RPMI7951 (cell line): ENCODE data around the gene IL17RC. TPM values are rescaled to one million over a fixed set of nuclear protein-coding genes. Genes with fewer than 3 reads are reported as not detected.
A peak's percentile ranks its signal among the peaks of the same experiment; 100 is the strongest.
"Not testable (repeated sequence)": the region's sequence is repeated elsewhere in the genome, so short reads cannot be mapped to it uniquely, and the experiment has no call there.

ENCODE experiments used
- DNase-seq: peaks from one replicate; pipeline ENCODE4 v3.0.0-alpha.2; 2012; ENCODE audit warnings: low read depth
- total RNA-seq: library from RNA; depleted of rRNA; stranded (reverse); fragments of >200 nt; shearing (Covaris generic); gene quantifications from 2 replicates; pipeline ENCODE4 v1.2.3, GENCODE V29; 2014

IL17RC gene
- total RNA-seq, 1 experiment from 2014 or later, result 23.2 TPM

GRCh38 chr3:9891072-9891622 is 25.8 kb upstream of the IL17RC start:
- DNase-seq, result no peak

GRCh38 chr3:9893739-9894138 is 23.2 kb upstream of the IL17RC start:
- no peak for DNase-seq

GRCh38 chr3:9895715-9896114 is 21.2 kb upstream of the IL17RC start:
- DNase-seq, result not testable (repeated sequence)

DNA sequence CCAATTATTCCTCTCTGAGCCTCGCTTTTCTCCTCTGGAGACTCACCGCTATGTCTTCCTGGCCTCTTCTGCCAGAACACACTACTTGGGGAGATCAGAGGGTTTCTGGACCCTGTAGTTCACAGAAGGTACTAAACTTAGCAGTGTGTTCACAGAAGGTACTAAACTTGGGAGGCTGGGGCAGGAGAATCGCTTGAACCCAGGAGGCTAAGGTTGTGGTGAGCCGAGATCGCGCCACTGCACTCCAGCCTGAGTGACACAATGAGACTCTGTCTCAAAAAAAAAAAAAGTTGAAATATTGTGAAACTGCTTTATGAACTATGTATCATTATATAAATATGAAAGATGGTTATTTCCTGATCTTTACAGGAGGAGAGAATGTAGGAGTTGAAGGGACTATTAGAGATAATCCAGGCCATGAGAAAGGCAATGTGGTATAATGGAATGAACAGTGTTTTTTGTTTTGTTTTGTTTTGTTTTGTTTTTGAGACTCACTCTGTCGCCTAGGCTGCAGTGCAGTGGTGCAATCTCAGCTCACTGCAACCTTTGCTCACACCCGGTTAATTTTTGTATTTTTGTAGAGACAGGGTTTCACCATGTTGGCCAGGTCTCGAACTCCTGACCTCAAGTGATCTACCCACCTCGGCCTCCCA is 20.0 kb upstream of the IL17RC start:
- not testable (repeated sequence) for DNase-seq

DNA sequence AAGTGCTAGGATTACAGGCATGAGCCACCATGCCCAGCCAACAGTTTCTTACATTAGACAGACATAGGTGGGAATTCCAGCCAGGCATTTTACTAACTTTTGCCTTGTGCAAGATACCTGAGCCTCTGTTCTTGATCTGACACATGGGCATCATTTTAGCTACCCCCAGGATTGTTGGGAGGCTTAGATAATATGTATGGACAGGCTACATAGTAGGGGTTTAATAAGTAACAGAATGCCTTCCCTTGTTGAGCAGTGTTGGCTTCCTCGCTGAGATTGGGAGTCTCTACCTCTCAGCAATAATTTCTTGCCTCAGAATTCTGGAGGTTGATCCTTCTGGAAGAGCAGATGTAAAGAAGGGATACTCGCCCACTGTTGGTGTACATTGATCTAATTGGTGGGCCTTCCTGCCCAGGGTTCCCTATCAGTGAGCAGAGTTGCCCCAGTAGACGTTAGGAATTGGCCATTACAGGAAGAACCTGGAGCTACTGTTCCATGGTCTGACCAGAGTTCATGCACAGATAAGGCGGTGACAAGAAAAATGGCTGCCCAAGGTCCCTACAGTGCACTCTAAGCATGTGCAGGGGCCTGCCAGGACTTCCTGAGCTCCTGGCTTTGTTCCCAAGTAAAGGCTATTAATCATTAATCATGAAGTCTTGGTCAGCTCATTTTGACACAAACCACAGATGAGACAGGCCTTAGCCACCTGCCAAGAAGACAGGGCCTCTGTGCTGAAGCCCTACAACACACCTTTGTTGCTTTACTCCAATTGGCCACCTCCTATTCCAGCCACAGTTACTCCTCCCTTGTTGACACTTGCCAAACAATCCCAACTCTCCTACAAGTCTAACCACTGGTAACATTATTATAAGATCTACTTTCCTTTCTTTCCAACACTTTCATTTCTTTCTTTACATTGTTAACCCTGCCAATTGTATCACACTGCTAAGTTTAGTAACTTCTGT is 19.2 kb upstream of the IL17RC start:
- peak; percentile 31 for DNase-seq

DNA sequence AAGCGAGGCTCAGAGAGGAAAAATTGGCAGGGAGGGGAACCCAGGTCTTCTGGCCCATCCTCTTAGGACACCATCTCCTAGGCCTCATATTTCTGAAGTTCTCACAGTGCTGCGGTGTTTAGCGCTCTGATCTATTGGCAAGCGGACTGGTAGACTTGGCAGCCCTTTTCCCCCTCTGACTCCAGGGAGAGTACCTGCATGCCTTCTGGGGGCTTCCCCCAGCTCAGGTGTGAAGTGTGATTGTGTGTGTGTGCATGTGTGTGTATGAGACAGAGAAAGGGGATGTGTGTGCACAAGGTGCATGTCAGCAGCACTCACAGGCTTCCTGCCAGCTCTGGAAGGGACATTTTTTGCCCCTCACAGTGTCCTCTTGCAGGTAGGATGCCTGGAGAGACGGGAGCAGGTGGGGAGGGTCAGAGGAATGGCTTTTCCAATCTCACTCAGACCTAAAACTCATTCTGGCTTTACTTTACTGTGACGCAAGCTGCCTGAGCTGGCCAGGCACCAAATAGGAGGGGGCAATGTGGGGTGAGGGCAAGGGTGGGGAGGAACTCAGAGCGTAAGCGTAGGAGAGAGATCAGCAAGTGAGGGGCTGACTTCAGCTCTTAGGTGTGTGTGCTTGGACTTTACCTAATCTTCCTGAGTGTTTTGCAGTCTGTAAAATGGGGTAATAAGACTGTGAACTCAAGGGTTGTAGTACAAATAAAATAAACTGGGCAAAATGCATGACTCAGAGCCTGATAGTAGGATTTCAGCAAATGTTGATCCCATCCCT is 18.2 kb upstream of the IL17RC start:
- no peak for DNase-seq

DNA sequence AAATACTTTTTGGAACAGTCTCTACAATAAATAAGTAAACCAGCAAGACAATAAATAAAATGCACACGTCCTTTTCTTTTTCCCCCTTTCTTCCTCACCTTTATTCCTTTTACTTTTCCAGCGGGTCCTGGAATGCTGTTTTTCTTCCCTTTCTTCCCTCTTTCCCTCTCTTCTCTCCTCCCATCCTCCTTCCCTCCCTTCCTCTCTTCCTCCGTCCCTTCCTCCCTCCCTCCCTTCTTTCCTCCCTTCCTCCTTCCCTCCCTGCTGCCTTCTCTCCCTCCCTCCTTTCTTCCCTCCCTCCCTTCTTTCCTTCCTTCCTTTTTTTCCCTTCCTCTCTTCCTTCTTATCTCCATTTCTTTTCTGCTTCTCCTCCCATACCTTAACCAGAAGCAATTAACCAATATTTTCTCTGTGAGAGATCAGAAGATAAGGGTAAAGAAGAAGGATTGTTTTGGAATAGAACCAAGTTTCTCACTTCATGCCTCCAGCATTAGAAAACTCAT is 17.6 kb upstream of the IL17RC start:
- DNase-seq, result no peak

DNA sequence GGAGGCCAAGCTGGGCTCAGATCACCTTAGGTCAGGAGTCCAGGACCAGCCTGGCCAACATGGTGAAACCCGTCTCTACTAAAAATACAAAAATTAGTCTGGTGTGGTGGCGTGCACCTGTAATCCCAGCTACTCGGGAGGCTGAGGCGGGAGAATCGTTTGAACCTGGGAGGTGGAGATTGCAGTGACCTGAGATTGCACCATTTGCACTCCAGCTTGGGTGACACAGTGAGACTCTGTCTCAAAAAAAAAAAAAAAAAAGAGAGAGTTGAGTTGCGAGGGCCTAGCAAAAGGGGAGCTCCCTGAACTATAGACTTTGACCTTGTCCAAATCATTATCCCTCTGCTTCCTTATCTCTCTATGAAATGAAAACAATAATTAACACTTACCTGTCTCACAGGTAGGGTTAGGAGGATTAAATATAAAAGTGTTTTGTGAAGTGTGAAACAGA is 15.9 kb upstream of the IL17RC start:
- not testable (repeated sequence) for DNase-seq

GRCh38 chr3:9901967-9902366 is 14.9 kb upstream of the IL17RC start:
- DNase-seq, result no peak

DNA sequence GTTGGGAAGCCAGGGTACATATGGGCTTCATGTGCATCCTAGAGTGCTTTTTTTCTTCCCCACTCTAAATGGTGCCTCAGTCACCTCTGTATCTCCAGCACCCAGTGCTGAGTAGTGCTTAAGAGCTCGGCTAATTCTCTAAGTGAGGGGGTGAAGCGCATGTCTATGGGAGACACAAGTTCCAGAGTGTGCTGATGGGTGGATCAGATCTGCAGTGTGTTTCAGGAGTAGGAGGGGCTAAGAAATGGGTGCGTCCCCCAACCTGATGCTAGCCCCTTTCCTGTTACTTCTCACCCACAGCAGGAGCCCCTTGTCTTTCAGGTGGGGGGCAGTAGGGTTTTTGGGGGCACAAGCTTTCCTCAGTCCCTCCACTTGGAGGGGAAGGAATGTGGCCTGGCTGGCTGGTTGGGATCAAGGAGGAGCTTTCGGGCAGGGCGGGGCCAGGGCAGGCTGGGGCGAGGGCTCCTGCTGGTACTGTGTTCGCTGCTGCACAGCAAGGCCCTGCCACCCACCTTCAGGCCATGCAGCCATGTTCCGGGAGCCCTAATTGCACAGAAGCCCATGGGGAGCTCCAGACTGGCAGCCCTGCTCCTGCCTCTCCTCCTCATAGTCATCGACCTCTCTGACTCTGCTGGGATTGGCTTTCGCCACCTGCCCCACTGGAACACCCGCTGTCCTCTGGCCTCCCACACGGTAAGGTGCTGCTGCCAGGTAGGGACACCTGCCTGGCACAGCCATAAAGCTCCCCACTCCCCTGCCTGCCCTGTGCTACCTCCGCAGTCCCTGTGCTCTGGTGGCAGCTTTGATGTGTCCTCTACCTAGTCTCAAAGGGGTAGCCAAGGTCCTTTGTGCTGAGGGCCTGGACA is 14.3 kb upstream of the IL17RC start, which contains the start of gene IL17RE:
Gene IL17RE, plus strand, starts transcription at position 477 of the 866 bp plus-strand sequence. Its CDS starts 85 bp downstream, at position 562.
- no peak for DNase-seq

DNA sequence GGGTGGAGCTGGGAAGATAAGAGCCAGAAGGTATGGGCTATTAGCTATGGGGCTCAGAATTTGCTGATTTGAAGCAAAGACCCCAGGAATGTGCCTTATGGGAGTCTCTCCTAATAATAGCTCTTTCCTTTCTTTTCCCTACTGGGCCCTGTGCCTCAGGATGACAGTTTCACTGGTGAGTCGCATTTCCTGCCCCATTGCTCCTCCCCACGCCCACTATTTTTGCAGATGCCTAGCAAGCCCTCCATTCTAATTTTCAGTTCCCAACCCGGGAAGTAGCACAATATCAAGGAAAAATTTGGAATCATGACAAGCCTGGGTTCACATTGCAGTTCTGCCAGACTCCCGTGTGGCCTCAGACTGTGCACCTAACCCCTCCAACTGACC is 13.7 kb upstream of the IL17RC start:
- DNase-seq, result peak; percentile 46

DNA sequence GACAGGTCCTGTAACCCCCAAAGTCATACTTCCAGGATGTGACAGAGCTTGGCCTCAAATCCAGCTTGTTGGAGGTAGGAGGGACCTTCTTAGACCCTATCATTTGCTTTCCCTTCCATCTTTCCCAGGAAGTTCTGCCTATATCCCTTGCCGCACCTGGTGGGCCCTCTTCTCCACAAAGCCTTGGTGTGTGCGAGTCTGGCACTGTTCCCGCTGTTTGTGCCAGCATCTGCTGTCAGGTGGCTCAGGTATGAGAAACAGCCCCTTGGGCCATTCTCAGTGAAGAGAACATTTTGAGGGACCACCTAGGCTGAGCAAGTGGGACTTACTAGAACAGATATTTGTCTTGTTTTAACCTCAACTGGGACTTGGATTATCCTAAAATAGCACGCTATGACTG is 13.0 kb upstream of the IL17RC start:
- no peak for DNase-seq

DNA sequence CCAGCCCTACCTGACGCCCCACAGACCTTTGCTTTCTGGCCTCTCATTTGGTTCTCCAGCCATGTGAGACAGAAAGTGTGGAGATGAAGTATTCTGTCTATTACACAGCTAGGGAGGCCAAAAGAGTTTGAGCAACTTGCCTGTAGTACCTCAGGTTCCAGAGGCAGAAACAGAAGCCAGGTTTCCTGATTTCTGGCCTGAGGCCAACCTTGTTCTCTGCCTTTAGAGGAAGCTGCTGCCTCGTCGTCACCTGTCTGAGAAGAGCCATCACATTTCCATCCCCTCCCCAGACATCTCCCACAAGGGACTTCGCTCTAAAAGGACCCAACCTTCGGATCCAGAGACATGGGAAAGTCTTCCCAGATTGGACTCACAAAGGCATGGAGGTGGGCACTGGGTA is 10.4 kb upstream of the IL17RC start:
- DNase-seq, result no peak

DNA sequence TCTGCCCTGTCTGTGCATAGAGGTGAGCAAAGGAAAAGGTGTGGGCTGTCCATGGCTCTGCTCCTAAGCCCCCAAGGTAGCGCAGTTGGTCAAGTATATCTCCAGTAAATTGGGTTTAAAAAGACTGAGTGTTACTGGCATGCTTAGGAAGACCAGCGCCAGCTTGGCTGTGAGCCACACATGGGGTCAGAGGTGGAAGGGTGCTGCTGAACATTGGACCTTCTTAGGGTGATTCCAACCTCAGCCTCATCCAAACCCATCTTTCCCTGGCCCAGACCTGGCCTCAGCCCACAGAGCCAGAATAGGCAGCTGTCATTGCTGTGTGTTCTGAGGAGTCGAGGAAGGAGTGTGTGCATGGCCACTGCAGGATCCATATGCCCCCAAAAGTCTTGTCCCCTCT is 8.6 kb upstream of the IL17RC start:
- no peak for DNase-seq

GRCh38 chr3:9909221-9910013 is 7.5 kb upstream of the IL17RC start:
- DNase-seq, result no peak

DNA sequence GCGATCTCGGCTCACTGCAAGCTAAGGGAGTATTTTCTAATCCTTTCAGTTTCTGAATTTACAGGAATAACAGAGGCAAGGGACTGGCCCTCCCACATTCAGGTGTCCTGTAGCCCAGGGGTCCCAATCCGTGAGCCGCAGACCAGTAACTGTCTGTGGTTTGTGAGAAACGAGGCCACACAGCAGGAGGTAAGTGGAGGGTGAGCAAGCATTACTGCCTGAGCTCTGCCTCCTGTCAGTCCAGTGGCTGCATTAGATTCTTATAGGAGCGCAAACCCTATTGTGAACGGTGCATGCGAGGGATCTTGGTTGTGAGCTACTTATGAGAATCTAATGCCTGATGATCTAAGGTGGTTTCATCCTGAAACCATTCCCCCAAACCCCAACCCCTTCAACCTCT is 5.0 kb upstream of the IL17RC start:
- DNase-seq, result no peak

- peak; percentile 54 for DNase-seq
These were observed 4.5 kb upstream of the IL17RC start for GRCh38 chr3:9912294-9912935.

DNA sequence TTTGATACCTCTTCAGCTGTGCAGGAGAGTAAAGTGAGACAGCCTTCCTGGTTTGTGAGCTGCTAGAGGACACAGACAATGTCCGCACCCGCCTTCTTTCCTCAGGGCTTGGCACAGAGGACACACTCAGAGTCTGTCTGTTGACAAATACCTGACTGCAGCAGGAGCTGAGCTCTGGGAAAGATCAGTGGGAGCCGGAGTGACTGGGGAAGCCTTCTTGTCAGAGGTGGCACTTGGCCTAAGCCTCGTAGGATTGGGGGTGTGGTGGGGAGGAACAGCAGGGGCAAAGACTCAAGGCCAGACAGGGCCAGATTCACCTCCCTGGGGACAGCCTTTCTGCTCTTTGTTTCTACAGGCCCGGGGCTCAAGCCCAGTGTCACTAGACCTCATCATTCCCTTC is 3.3 kb upstream of the IL17RC start:
- DNase-seq, result no peak

DNA sequence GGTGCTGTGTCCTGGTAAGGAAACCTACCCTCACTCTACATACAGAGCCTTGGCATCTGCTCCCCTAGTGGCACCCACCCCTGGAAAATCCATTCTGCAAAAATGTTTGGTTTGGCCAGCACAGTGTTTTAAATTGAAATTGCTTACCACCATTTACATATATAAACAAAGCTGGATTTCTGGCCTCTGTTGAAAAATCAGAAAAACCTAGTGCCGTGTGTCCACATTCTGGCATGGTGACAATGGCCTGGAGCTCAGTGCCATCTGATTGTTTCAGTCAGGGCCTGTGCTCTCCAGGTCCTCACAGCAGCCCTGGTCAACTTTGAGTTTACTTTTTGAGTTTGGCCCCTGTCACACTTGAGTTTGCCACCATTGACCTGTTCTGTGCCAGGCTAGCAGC is 2.9 kb upstream of the IL17RC start:
- DNase-seq, result no peak
